CD4-positive, alpha-beta T cell treated with Interleukin-10 for 1 hour (primary cell): ENCODE data around the gene SPECC1.
A peak's percentile ranks its signal among the peaks of the same experiment; 100 is the strongest.
"Not testable (repeated sequence)": the region's sequence is repeated elsewhere in the genome, so short reads cannot be mapped to it uniquely, and the experiment has no call there.

ENCODE experiments used
- DNase-seq: peaks from one replicate; pipeline ENCODE4 v3.0.0-alpha.2; 2020

Gene SPECC1

GRCh38 chr17:20073055-20073979, 64.2 kb downstream of the SPECC1 start:
- peak; percentile 40 for DNase-seq

- no peak for DNase-seq
Observed at GRCh38 chr17:20074001-20074400, 64.8 kb downstream of the SPECC1 start.

GRCh38 chr17:20074489-20074888, 65.3 kb downstream of the SPECC1 start:
- no peak for DNase-seq

GRCh38 chr17:20076137-20076536, 67.0 kb downstream of the SPECC1 start:
- not testable (repeated sequence) for DNase-seq

- DNase-seq = no peak
Observed at GRCh38 chr17:20077978-20078685, 69.0 kb downstream of the SPECC1 start.

GRCh38 chr17:20080513-20080912, 71.4 kb downstream of the SPECC1 start:
- no peak for DNase-seq

GRCh38 chr17:20083156-20083859, 74.1 kb downstream of the SPECC1 start:
- DNase-seq = no peak

- DNase-seq = no peak
Observed at GRCh38 chr17:20084621-20085282, 75.6 kb downstream of the SPECC1 start.

GRCh38 chr17:20085283-20085845, 76.2 kb downstream of the SPECC1 start:
- DNase-seq = no peak

- DNase-seq = no peak
Observed at GRCh38 chr17:20086416-20087076, 77.4 kb downstream of the SPECC1 start.

- no peak for DNase-seq
Observed at GRCh38 chr17:20087538-20088250, 78.5 kb downstream of the SPECC1 start.

- no peak for DNase-seq
Observed at GRCh38 chr17:20089756-20090547, 80.8 kb downstream of the SPECC1 start.

- no peak for DNase-seq
Observed at GRCh38 chr17:20091174-20092029, 82.2 kb downstream of the SPECC1 start.

GRCh38 chr17:20092261-20092867, 83.2 kb downstream of the SPECC1 start:
- no peak for DNase-seq

- DNase-seq = no peak
Observed at GRCh38 chr17:20092973-20093626, 83.9 kb downstream of the SPECC1 start.

GRCh38 chr17:20094777-20095176, 85.6 kb downstream of the SPECC1 start:
- no peak for DNase-seq

GRCh38 chr17:20095336-20096080, 86.3 kb downstream of the SPECC1 start:
- DNase-seq = no peak

GRCh38 chr17:20096430-20096829, 87.3 kb downstream of the SPECC1 start:
- no peak for DNase-seq
